OCI-LY1 (cell line): ENCODE results near the gene CARD19.

Source experiments
- H2AFZ ChIP-seq: fragments of 200-600 bp; sonication (generic), shearing (Covaris generic); 2 replicates; pipeline ENCODE4 v1.6.0; 2014; ENCODE audit warnings: antibody characterized with exemption, mild to moderate bottlenecking, low read length
- H3F3A ChIP-seq: fragments of 200-600 bp; sonication (generic), shearing (Covaris generic); 2 replicates; pipeline ENCODE4 v1.6.0; 2014; ENCODE audit warnings: mild to moderate bottlenecking, antibody characterized with exemption, low read length, moderate library complexity; ENCODE audit not compliant: insufficient read depth
- H3K27ac ChIP-seq: fragments of 200-600 bp; sonication (generic); 2 replicates; pipeline ENCODE4 v1.5.1; 2014; ENCODE audit warnings: low read length, mixed run types, mild to moderate bottlenecking, low read depth; ENCODE audit not compliant: poor library complexity, severe bottlenecking
- H3K27me3 ChIP-seq: fragments of 200-600 bp; sonication (generic); 2 replicates; pipeline ENCODE4 v1.6.0; 2014; ENCODE audit warnings: antibody characterized with exemption, mild to moderate bottlenecking, low read length, moderate library complexity; ENCODE audit not compliant: insufficient read depth
- H3K36me3 ChIP-seq: fragments of 200-600 bp; sonication (generic); 2 replicates; pipeline ENCODE4 v1.6.1; 2014; ENCODE audit warnings: mild to moderate bottlenecking, antibody characterized with exemption, low read length, moderate library complexity, mixed read lengths; ENCODE audit not compliant: insufficient read depth
- H3K4me1 ChIP-seq: fragments of 200-600 bp; sonication (generic); 2 replicates; pipeline ENCODE4 v1.5.1; 2014; ENCODE audit warnings: mild to moderate bottlenecking, low read length, moderate library complexity; ENCODE audit not compliant: insufficient read depth, severe bottlenecking
- H3K4me2 ChIP-seq: fragments of 200-600 bp; sonication (generic), shearing (Covaris generic); 2 replicates; pipeline ENCODE4 v1.6.1; 2014; ENCODE audit warnings: low read length
- H3K4me3 ChIP-seq: fragments of 200-600 bp; sonication (generic); 2 replicates; pipeline ENCODE4 v1.5.1; 2014; ENCODE audit warnings: low read length, low read depth, mild to moderate bottlenecking, mixed read lengths; ENCODE audit not compliant: poor library complexity, severe bottlenecking
- H3K79me2 ChIP-seq: fragments of 200-600 bp; shearing (Covaris generic); 2 replicates; pipeline ENCODE4 v1.6.1; 2016; ENCODE audit warnings: mixed run types, low read length, mixed read lengths; ENCODE audit not compliant: insufficient read depth
- H3K9ac ChIP-seq: fragments of 200-600 bp; sonication (generic), shearing (Covaris generic); 2 replicates; pipeline ENCODE4 v1.6.1; 2014; ENCODE audit warnings: mild to moderate bottlenecking, low read length, mixed read lengths
- H3K9me2 ChIP-seq: fragments of 200-600 bp; sonication (generic), shearing (Covaris generic); 2 replicates; pipeline ENCODE4 v1.6.1; 2014; ENCODE audit warnings: low read depth, mild to moderate bottlenecking, low read length, mixed read lengths
- H3K9me3 ChIP-seq: fragments of 200-600 bp; shearing (Covaris generic); 2 replicates; pipeline ENCODE4 v1.6.1; 2014; ENCODE audit warnings: low read length, mixed read lengths
- H4K20me1 ChIP-seq: fragments of 200-600 bp; sonication (generic), shearing (Covaris generic); 2 replicates; pipeline ENCODE4 v1.6.0; 2016; ENCODE audit warnings: mild to moderate bottlenecking, low read length; ENCODE audit not compliant: insufficient read depth
- EZH2 ChIP-seq: fragments of 200-600 bp; sonication (generic), shearing (Covaris generic); IDR thresholded peaks from 2 replicates; pipeline ENCODE4 v1.8.0; 2017; ENCODE audit warnings: borderline replicate concordance, mixed run types, mild to moderate bottlenecking, antibody characterized with exemption, low read length, moderate library complexity, mixed read lengths
- TF ChIP-seq, protein P1 (sequence below): fragments of 200-600 bp; sonication (generic), shearing (Covaris generic); IDR thresholded peaks from 2 replicates; pipeline ENCODE4 v1.5.1; 2017; ENCODE audit warnings: mild to moderate bottlenecking, antibody characterized with exemption, low read length, moderate library complexity, mixed read lengths

CARD19 gene

GRCh38 chr9:93112864-93113389 lies 16.9 kb downstream of the CARD19 start:
- Histone ChIP-seq H3K4me3 (no peak overlapping the region), H4K20me1 (no peaks in the 10 kb centered on the region), H3K27me3 (no peaks in the 10 kb centered on the region), H3K9me2 (no peaks in the 10 kb centered on the region), H3K4me1 (peaks cover 72% of the 10 kb centered on the region), H3K9ac (peak overlapping the region; percentile 31; the same call in 1 of the 2 replicates), H3K27ac (peak overlapping the region; percentile 84), H2AFZ (no peak overlapping the region), H3K36me3 (no peaks in the 10 kb centered on the region), H3K4me2 (no peak overlapping the region), H3K79me2 (no peaks in the 10 kb centered on the region), H3F3A (no peaks in the 10 kb centered on the region), H3K9me3 (no peaks in the 10 kb centered on the region)
- TF ChIP-seq EZH2, result no peak
- TF ChIP-seq, protein P1, sequence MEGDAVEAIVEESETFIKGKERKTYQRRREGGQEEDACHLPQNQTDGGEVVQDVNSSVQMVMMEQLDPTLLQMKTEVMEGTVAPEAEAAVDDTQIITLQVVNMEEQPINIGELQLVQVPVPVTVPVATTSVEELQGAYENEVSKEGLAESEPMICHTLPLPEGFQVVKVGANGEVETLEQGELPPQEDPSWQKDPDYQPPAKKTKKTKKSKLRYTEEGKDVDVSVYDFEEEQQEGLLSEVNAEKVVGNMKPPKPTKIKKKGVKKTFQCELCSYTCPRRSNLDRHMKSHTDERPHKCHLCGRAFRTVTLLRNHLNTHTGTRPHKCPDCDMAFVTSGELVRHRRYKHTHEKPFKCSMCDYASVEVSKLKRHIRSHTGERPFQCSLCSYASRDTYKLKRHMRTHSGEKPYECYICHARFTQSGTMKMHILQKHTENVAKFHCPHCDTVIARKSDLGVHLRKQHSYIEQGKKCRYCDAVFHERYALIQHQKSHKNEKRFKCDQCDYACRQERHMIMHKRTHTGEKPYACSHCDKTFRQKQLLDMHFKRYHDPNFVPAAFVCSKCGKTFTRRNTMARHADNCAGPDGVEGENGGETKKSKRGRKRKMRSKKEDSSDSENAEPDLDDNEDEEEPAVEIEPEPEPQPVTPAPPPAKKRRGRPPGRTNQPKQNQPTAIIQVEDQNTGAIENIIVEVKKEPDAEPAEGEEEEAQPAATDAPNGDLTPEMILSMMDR, result no peak

DNA sequence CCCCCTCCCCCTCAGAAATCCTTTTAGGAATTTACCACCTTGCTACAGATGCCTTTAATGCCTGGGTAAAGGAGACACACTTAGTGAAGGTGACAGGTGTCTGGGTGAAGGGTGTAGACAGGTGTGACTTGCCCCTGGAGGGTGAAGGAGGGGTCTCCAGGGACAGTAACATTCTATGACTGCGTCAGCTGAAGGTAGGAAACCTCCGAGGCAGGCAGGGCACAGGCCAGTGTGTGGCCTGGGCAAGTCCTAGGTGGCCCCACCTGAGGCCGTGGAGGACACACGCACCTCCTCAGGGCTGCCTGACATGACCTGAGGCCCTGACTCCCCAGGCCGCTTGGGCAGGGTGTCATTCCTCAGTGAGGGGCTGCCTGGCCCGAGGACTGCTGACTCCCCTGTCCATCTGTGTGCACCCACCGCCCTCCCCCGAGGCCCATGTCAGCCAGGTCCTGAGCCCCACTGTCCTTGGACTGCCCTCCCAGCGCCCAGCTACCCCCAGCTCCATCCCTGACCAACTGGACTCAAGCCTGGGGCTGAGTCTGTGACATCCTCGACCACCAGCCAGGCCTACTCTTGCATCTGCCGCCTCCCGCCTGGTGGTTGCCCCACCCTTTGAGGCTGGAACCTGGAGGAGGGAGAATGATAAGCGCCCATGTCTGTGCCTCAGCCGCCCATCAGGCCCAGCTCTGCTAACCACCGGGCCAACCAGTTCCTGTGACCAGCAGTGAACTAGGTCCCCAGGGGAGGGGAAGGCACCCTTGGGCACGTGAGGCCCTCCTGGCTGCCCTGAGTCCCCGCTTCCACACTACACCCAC lies 18.4 kb downstream of the CARD19 start:
- TF ChIP-seq, protein P1, result no peak
- no peak for TF ChIP-seq EZH2
- no peaks in the 10 kb centered on the region for H4K20me1 ChIP-seq
- peaks cover 61% of the 10 kb centered on the region for H3K4me1 ChIP-seq
- H3K9me2 ChIP-seq, result no peaks in the 10 kb centered on the region
- H3K4me2 ChIP-seq, result no peak overlapping the region
- no peak overlapping the region for H2AFZ ChIP-seq
- no peaks in the 10 kb centered on the region for H3K9me3 ChIP-seq
- H3K9ac ChIP-seq, result no peak overlapping the region
- no peaks in the 10 kb centered on the region for H3K36me3 ChIP-seq
- no peaks in the 10 kb centered on the region for H3K79me2 ChIP-seq
- peak overlapping the region; percentile 3 for H3K27ac ChIP-seq
- no peaks in the 10 kb centered on the region for H3F3A ChIP-seq
- H3K27me3 ChIP-seq, result no peaks in the 10 kb centered on the region
- H3K4me3 ChIP-seq, result no peak overlapping the region

- H3K79me2 ChIP-seq, result no peaks in the 10 kb centered on the region
- H3K4me1 ChIP-seq, result peaks cover 66% of the 10 kb centered on the region
- H3K27ac ChIP-seq, result peak overlapping the region; percentile 3
- H3K9ac ChIP-seq, result no peak overlapping the region
- H2AFZ ChIP-seq, result no peak overlapping the region
- no peak overlapping the region for H3K4me2 ChIP-seq
- TF ChIP-seq, protein P1, result no peak
- TF ChIP-seq EZH2, result no peak
- H3F3A ChIP-seq, result no peaks in the 10 kb centered on the region
- no peak overlapping the region for H3K4me3 ChIP-seq
- no peaks in the 10 kb centered on the region for H3K27me3 ChIP-seq
- H4K20me1 ChIP-seq, result no peaks in the 10 kb centered on the region
- H3K36me3 ChIP-seq, result no peaks in the 10 kb centered on the region
- no peaks in the 10 kb centered on the region for H3K9me2 ChIP-seq
- H3K9me3 ChIP-seq, result no peaks in the 10 kb centered on the region
Measured at GRCh38 chr9:93114984-93115335, 18.9 kb downstream of the CARD19 start.
